ENCODE results near the gene ZP3. TPM values are rescaled to one million over a fixed set of nuclear protein-coding genes. Genes with fewer than 3 reads are reported as not detected.
"Not testable (repeated sequence)": the region's sequence is repeated elsewhere in the genome, so short reads cannot be mapped to it uniquely, and the experiment has no call there.

ZP3 gene
- total and polyA plus RNA-seq, 12 donors: 0.77 to 5.7 (median 1.4) TPM; not detected in 6

- H3K4me3 ChIP-seq: no peak overlapping the region
- intact Hi-C loops (cut with DNase I): loop anchor here in 2 of 10 donors (5.0 kb wide), 1 partner anchor 33 kb away; the partner anchor contains the start of gene YWHAG (in 2 of the 2)
- TF ChIP-seq CTCF (IDR thresholded peaks at IDR 0.05): no peak
- no peak overlapping the region for H3K27ac ChIP-seq
- H3K9me3 ChIP-seq: no peaks in the 10 kb centered on the region
- DNase-seq (no peak), ATAC-seq (no peak)
- peaks cover 0 to 30% (median 9%) of the 10 kb centered on the region in 9 donors for H3K4me1 ChIP-seq
- no peaks in the 10 kb centered on the region for H3K27me3 ChIP-seq
- no peaks in the 10 kb centered on the region for H3K36me3 ChIP-seq
- 96 to 98% methylated on average over 13 of the region's 13 CpGs for WGBS, 2 donors
Measured at GRCh38 chr7:76390092-76390491, 34.7 kb upstream of the ZP3 start.

- intact Hi-C loops (cut with DNase I): loop anchor here in 3 of 10 donors (1.0 to 5.0 kb wide), 3 partner anchors 34 to 74 kb away; partner anchors contain the start of gene YWHAG (in 3 of the 3)
- Histone ChIP-seq H3K4me3 (peak overlapping the region in 9 of 10 donors; percentile 55 to 84 (median 74)), H3K36me3 (no peaks in the 10 kb centered on the region), H3K27me3 (no peaks in the 10 kb centered on the region), H3K9me3 (no peaks in the 10 kb centered on the region), H3K4me1 (peaks cover under 1 to 40% (median 14%) of the 10 kb centered on the region in 9 donors), H3K27ac (peak overlapping the region; percentile 8 to 96 (median 94))
- DNase-seq (no peak), ATAC-seq (peak in 4 of 8 donors; percentile 1 to 12 (median 4))
- WGBS, 2 donors: 42 to 46% methylated on average over 12 of the region's 12 CpGs
- TF ChIP-seq CTCF (IDR thresholded peaks at IDR 0.05): no peak
Measured at GRCh38 chr7:76392531-76393115, 32.1 kb upstream of the ZP3 start.

- DNase-seq (peak; percentile 96), ATAC-seq (peak; percentile 92 to 96 (median 94))
- 2 to 3% methylated on average over 85 to 98 of the region's 99 CpGs for WGBS, 2 donors
- TF ChIP-seq CTCF (IDR thresholded peaks at IDR 0.05): peak in 3 of 9 donors; percentile 12 to 20 (median 13)
- H3K9me3 ChIP-seq: no peaks in the 10 kb centered on the region
- intact Hi-C loops (cut with DNase I): loop anchor here in 3 of 10 donors (1.0 to 5.0 kb wide), 3 partner anchors 35 to 75 kb away; partner anchors contain the start of gene YWHAG (in 3 of the 3)
- peak overlapping the region; percentile 40 to 84 (median 72) for H3K4me3 ChIP-seq
- H3K27me3 ChIP-seq: no peaks in the 10 kb centered on the region
- H3K27ac ChIP-seq: peak overlapping the region; percentile 78 to 96 (median 94)
- H3K4me1 ChIP-seq: peaks cover 3 to 45% (median 17%) of the 10 kb centered on the region in 9 donors
- no peaks in the 10 kb centered on the region for H3K36me3 ChIP-seq
Measured at GRCh38 chr7:76393116-76394031, 31.4 kb upstream of the ZP3 start.

GRCh38 chr7:76394957-76395356, 29.8 kb upstream of the ZP3 start:
- Histone ChIP-seq H3K4me3 (no peak overlapping the region), H3K27me3 (no peaks in the 10 kb centered on the region), H3K4me1 (peaks cover 3 to 32% (median 17%) of the 10 kb centered on the region in 9 donors), H3K27ac (no peak overlapping the region), H3K9me3 (no peaks in the 10 kb centered on the region), H3K36me3 (no peaks in the 10 kb centered on the region)
- TF ChIP-seq CTCF (IDR thresholded peaks at IDR 0.05): no peak
- no peak for DNase-seq
- 90 to 92% methylated on average over 9 of the region's 9 CpGs for WGBS, 2 donors
- intact Hi-C loops (cut with DNase I): loop anchor here in 2 of 10 donors (5.0 kb wide), 1 partner anchor 38 kb away; the partner anchor contains the start of gene YWHAG (in 2 of the 2)
- ATAC-seq: no peak

GRCh38 chr7:76395605-76395964, 29.2 kb upstream of the ZP3 start:
- 95% methylated on average over 11 of the region's 11 CpGs for WGBS, 2 donors
- H3K36me3 ChIP-seq; ATAC-seq; H3K4me3 ChIP-seq; H3K9me3 ChIP-seq; H3K27me3 ChIP-seq; H3K27ac ChIP-seq; intact Hi-C loops (cut with DNase I); DNase-seq: not testable (repeated sequence)
- H3K4me1 ChIP-seq: peaks cover 3 to 32% (median 17%) of the 10 kb centered on the region in 9 donors
